IPS DF 19.7 (cell line): Measurements from ENCODE around the gene DKK3.

Experiments used
- DNase-seq: peaks from one replicate; pipeline ENCODE4 v3.0.0-alpha.2; 2013; ENCODE audit warnings: low read depth, low spot score

Gene DKK3

GRCh38 chr11:11983427-11983826 is 25.0 kb downstream of the DKK3 start:
- no peak for DNase-seq

DNA sequence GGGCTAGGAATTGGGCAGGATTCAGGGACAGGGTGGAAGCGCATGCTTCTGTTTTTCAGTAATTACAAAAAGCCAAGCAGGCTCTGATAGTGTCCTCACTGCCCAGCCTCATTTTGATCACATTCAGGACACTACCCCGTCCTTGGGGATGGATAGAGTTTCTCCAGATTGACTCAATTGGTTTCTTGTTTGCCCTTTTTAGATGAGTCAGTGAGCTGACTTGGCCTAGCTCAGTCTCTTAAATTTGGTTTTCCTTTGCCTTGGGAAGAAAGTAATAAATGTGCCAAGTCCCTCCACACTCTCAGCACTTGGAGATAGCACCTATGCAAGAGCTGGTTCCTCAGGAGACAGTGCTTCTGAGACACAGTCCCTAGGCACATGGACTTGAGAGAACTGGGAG is 25.5 kb downstream of the DKK3 start:
- DNase-seq = no peak

DNA sequence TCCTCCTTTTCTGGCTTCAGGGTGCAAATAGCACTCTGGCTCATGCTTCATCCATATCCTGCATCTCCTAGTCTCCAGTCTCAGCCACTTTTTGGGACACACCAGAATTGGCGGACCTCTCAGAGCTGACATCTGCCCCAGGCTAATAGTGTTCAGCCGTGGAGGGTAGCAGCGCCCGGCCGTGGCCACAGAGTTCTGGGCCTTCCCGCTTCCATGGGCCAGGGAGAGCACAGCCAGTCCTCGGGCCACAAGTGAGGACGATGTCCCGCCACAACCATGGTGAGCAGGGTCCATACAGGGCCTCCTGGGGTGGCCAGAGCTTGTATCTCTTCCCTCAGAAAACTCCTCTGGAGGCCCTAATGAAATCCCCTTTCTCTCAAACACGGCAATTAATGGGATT is 26.0 kb downstream of the DKK3 start:
- no peak for DNase-seq

DNA sequence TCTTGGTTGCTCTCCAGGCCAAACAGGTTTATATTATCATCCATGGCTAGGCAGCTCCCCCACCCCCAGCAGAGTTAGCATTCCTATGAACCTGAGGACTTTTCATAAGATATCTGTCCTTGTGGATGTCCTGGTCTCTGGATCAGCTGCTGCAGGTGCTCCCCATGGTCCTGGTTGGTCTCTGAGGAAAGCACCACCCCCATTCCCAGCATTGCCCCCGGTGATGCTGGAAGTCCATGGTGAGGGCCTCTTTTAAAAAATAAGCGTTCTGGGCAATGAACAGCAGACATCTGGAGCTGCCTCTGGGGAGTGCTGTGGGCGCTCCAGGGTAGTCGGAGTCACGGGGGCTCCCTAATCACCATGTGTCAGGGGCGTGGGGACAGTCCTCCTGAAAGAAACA is 26.6 kb downstream of the DKK3 start:
- no peak for DNase-seq

- DNase-seq = no peak
These were observed 27.1 kb downstream of the DKK3 start for GRCh38 chr11:11981364-11981763.

GRCh38 chr11:11980841-11981308 is 27.6 kb downstream of the DKK3 start:
- no peak for DNase-seq

GRCh38 chr11:11980200-11980599 is 28.2 kb downstream of the DKK3 start:
- no peak for DNase-seq

GRCh38 chr11:11979488-11980117 is 28.8 kb downstream of the DKK3 start:
- no peak for DNase-seq

GRCh38 chr11:11978792-11979487 is 29.5 kb downstream of the DKK3 start:
- DNase-seq = no peak

DNA sequence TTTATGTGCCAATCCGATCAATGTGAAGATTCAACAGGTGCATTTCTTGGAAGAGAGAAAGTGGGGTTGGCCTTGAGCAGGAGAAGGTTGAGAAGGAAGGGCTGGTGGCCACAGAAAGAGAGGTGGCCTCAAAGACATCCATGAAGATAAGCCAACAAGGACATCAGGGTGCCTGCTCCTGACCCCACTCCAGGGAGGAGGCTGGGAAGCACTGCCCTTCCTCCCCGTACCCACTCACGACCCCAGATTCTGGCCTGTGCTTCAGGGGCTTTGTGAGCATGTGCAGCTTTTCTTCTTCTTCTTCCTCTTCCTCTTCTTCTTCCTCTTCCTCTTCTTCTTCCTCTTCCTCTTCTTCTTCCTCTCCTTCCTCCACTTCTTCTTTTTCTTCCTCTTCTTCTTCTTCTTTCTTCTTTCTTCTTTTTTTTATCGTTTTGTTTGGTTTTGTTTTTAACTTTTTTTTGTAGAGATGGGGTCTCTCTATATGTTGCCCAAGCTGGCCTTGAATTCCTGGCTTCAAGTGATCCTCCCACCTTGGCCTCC is 30.3 kb downstream of the DKK3 start:
- DNase-seq = no peak

GRCh38 chr11:11977206-11977938 is 31.1 kb downstream of the DKK3 start:
- DNase-seq = no peak

DNA sequence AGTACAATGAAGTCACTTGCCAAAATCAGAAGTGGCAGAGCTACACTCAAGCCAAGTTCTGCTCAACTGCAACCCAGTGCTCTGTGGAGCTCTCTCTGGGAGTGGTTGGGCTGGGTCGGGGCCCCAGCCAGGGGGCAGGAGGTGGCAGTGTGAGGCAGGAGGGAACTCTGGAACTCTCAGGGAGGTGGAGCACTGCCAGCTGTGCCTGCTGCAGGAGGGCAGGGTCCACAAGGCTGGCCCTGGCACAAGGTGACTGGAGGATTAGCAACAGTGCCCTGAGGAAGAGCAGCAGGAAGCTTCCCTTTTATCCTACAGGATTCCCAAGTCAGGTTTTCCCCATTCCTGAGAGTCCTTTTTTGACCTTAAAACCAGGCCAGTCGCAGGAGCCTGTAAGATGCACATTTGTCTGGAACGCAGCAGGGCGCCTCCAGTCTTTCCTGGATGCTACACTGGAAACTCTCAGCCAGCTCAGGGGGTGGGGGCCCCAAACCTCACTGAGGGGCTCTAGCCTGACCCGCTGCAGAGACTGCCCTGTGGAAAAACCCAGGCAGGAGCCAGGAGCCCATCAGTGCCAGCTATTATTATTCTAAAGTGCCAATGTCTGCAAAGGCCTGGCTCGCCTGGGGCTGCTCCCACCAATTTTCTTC is 31.8 kb downstream of the DKK3 start:
- DNase-seq = no peak

- no peak for DNase-seq
These were observed 33.0 kb downstream of the DKK3 start for GRCh38 chr11:11975201-11976092.

DNA sequence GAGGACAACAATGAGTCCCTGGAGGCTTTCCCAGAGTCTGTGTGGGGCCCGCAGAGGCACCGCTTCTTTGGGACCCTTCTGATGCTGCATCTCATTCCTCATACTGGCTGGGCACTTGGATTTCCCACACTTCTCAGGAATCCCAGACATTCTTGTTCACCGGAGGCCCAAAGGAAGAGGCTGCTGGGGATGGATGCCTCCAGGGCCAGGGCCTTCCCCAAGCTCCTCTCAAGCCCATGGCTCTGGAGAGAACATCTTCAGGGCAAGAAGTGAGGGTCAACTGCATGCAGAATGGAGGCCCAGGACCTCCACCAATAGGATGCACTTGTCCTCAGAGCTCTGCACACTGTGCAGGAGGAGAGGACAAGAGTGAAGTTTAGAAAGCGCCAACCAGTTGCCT is 34.6 kb downstream of the DKK3 start:
- no peak for DNase-seq

DNA sequence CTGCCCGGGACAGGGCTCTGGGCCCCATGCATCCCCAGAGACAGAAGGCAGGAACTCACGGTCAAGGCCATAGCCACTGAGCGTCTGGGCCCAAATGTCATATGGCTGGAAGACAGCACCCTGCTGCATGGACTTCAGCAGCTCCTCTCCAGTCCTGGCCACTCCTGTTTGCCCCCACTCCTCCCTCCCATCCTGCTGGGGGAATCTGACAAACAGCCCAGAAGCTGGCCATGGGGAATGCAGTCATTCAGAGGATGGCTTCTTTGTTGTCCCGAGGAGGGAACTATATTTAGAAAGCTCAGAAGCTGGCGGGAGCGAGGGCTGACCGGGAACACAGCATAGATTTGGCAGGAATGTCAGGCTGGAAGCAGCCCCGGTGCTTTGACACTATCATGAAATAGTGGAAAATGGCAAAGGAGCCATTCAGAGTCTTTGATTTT is 35.0 kb downstream of the DKK3 start:
- DNase-seq = no peak

- DNase-seq = no peak
These were observed 35.6 kb downstream of the DKK3 start for GRCh38 chr11:11972730-11973341.

DNA sequence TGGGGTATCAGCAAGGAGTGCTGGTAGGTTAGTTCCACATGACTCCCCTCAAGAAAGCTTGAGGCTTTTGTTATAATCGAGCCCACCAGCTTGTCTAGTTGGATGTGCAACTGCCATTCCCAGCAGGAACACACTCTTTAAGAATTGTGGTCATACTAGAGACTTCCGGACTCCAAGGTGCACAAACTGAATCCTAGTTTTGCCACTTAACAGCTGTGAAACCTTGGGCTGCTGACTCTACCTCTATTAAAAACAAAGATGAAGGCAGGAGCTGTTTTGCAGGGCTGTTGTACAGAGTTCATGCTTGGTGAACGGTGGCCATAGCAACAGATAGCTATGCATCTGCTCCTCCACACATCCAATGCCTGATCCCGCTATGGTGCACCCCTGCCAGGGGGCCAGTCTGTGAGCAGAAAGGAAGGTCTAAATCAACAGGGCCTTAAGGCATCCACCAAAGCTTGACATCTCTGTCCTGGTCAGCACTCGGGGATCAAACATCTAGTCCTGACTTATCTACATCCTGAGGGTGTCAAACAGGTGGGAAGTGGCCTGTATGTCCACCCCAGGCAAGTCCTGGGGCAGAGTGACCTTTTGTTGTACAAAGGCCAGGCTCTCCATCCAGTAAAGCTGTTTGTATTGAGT is 36.4 kb downstream of the DKK3 start:
- DNase-seq = no peak

DNA sequence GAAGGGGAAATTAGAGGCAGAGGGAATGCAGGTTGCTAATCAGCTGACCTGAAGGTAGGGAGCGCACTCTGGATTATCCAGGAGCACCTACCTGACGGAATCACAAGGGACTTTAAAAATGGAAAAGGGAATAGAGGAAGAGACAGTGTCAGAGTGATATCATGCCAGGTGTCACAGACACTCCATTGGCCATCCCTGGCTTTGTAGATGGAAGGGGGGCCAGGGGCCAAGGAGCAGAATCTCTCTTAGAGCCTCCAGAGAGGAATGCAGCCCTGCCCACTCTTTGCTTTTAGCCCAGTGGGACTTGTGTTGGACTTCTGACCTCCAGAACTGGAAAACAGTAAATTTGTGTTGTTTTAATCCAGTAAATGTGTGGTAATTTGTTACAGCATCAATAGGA is 37.9 kb downstream of the DKK3 start:
- DNase-seq = no peak

- DNase-seq = no peak
These were observed 38.8 kb downstream of the DKK3 start for GRCh38 chr11:11969380-11970215.
